NT2/D1 (cell line): Measurements from ENCODE around the gene ACOT4.
"Not testable (repeated sequence)": the region's sequence is repeated elsewhere in the genome, so short reads cannot be mapped to it uniquely, and the experiment has no call there.

Source experiments
- DNase-seq: peaks from one replicate; pipeline ENCODE4 v3.0.0-alpha.2; 2011; ENCODE audit warnings: low read depth, low spot score
- H3K27me3 ChIP-seq: 2 replicates; pipeline ENCODE4 v1.6.0; 2011; ENCODE audit warnings: mild to moderate bottlenecking; ENCODE audit not compliant: insufficient read length, insufficient read depth
- H3K36me3 ChIP-seq: 2 replicates; pipeline ENCODE4 v1.6.1; 2011; ENCODE audit warnings: mild to moderate bottlenecking, low read length, mixed read lengths; ENCODE audit not compliant: insufficient read depth, insufficient read length
- H3K4me1 ChIP-seq: 2 replicates; pipeline ENCODE4 v1.5.1; 2011; ENCODE audit not compliant: insufficient read depth, insufficient read length
- H3K4me3 ChIP-seq: 2 replicates; pipeline ENCODE4 v1.5.1; 2011; ENCODE audit warnings: low read depth; ENCODE audit not compliant: insufficient read length
- H3K9ac ChIP-seq: 2 replicates; pipeline ENCODE4 v1.6.0; 2011; ENCODE audit warnings: low read depth; ENCODE audit not compliant: insufficient read length
- H3K9me3 ChIP-seq: 2 replicates; pipeline ENCODE4 v1.5.1; 2011; ENCODE audit warnings: mild to moderate bottlenecking, low read length; ENCODE audit not compliant: insufficient read depth
- SUZ12 ChIP-seq: IDR thresholded peaks from 2 replicates; pipeline ENCODE4 v1.6.1; 2011; ENCODE audit not compliant: insufficient read length, insufficient read depth; ENCODE audit errors: extremely low read depth
- YY1 ChIP-seq: IDR thresholded peaks from 2 replicates; pipeline ENCODE4 v1.6.1; 2011; ENCODE audit not compliant: insufficient read length, insufficient read depth
- ZNF274 ChIP-seq: IDR thresholded peaks from 2 replicates; pipeline ENCODE4 v1.6.1; 2011; ENCODE audit warnings: mild to moderate bottlenecking, low read depth, low read length

Gene ACOT4

GRCh38 chr14:73633116-73634010 is 41.7 kb downstream of the ACOT4 start:
- Histone ChIP-seq H3K4me3 (peak overlapping the region; percentile 57), H3K9ac (peak overlapping the region; percentile 77)

DNA sequence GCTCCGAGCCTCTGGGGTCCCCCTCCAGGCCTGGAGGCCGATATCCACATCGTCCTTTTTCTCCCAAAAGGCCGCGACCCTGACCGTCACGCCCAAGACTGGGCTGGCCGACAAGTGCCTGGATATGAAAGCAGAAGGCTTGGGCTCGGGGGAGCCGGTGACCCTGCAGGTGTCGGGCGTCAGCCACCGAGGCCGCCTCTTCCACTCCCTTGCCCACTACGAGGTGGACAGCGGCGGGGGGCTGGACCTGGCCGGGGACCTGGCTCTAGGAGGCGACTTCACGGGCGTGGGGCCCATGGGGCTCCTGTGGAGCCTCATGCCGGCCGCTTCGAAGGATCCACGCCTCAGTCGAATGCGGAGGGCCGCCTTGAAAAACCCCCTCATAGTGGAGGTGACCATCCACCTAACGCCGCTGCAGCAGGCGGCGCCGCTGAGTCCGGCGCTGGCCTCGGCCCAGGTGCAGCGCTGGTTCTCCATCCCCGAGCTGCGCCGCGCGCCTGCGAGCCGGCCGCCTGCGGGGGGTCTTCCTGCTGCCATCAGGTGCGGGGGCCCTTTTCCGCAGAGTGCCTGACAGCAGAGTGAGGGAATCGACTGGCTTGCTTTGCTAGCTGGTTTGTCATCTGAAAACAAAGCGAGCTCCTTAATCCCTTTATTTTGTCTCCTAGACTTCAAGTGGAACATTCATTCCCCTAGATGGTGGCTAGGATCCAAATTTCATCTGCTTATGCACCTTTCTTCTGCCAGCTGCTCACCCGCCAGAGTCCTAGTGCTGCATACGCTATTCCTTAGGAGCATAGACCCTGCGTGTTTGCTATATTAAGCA is 42.5 kb downstream of the ACOT4 start:
- Histone ChIP-seq H3K4me3 (peak overlapping the region; percentile 57), H3K9ac (peak overlapping the region; percentile 77), H3K4me1 (no peaks in the 10 kb centered on the region), H3K9me3 (no peaks in the 10 kb centered on the region), H3K27me3 (peaks cover 3% of the 10 kb centered on the region), H3K36me3 (no peaks in the 10 kb centered on the region)
- DNase-seq, result peak; percentile 64
- no peak for TF ChIP-seq SUZ12
- TF ChIP-seq YY1, result no peak
- no peak for TF ChIP-seq ZNF274

More at GRCh38 chr14:73633116-73634010, 41.7 kb downstream of the ACOT4 start:
- Histone ChIP-seq H3K36me3 (no peaks in the 10 kb centered on the region), H3K9me3 (no peaks in the 10 kb centered on the region), H3K27me3 (peaks cover 3% of the 10 kb centered on the region), H3K4me1 (no peaks in the 10 kb centered on the region)
- TF ChIP-seq YY1 (no peak), ZNF274 (no peak), SUZ12 (no peak)
- no peak for DNase-seq

- DNase-seq, H3K36me3 ChIP-seq, H3K9me3 ChIP-seq, H3K27me3 ChIP-seq, H3K4me1 ChIP-seq, H3K4me3 ChIP-seq, H3K9ac ChIP-seq: not testable (repeated sequence)
Measured at GRCh38 chr14:73636355-73636754, 44.7 kb downstream of the ACOT4 start.

GRCh38 chr14:73637830-73638229 is 46.2 kb downstream of the ACOT4 start:
- Histone ChIP-seq H3K36me3 (no peaks in the 10 kb centered on the region), H3K4me3 (no peak overlapping the region), H3K9ac (no peak overlapping the region), H3K27me3 (peaks cover 3% of the 10 kb centered on the region), H3K4me1 (no peaks in the 10 kb centered on the region), H3K9me3 (no peaks in the 10 kb centered on the region)
- TF ChIP-seq YY1 (no peak), SUZ12 (no peak), ZNF274 (no peak)
- DNase-seq, result no peak

GRCh38 chr14:73640796-73641365 is 49.2 kb downstream of the ACOT4 start:
- Histone ChIP-seq H3K4me1 (no peaks in the 10 kb centered on the region), H3K4me3 (no peak overlapping the region), H3K9ac (no peak overlapping the region), H3K36me3 (no peaks in the 10 kb centered on the region), H3K9me3 (no peaks in the 10 kb centered on the region), H3K27me3 (no peaks in the 10 kb centered on the region)
- DNase-seq, result no peak
- TF ChIP-seq SUZ12, result no peak
- TF ChIP-seq ZNF274, result no peak
- TF ChIP-seq YY1, result no peak

DNA sequence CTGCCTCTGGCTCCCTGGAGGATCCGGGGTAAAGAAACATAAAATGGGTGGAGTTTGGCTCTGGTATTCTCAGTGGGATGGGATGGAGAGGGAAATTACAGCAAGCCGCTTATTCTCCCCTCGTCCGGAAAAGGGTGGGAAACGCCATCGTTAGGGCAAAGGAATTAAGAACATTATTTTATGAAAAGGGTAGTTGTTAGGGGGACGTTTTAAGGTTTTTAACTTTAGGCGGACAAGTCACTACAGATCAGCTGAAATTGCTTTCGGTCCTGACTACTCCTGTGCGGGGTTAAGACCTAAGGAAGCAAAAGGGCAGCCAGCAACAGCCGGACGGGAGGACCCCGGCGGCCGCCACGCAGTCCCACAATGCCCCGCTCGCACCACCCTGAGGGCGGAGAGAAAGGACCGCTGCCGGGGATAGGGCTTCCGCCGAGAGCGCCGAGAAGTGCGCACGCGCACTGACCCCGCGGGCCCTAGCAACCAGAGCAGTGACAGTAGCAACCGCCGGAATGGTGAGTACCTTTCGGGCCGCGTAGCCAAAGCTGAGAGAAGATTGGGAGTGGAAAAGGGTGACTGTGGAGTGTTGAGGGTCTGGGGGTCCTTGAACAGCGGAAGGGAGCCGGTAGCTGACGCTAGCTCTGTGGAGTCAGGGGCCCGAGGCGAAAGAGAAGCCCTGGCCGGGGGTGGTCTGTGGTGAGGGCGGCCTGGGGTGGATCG is 53.0 kb downstream of the ACOT4 start, which contains the start of gene DNAL1:
Gene DNAL1 (plus strand): TSS at position 456 of the 717 bp plus-strand sequence. CDS start 54 bp downstream, at position 510.
- Histone ChIP-seq H3K27me3 (no peaks in the 10 kb centered on the region), H3K9ac (peak within 1 kb of the TSS; percentile 74), H3K36me3 (no peaks in the 10 kb centered on the region), H3K9me3 (no peaks in the 10 kb centered on the region), H3K4me3 (peak within 1 kb of the TSS; percentile 88), H3K4me1 (no peaks in the 10 kb centered on the region)
- no peak for TF ChIP-seq YY1
- TF ChIP-seq ZNF274, result no peak
- TF ChIP-seq SUZ12, result no peak
- peak; percentile 83 for DNase-seq

- no peak for DNase-seq
- H3K9ac ChIP-seq, result peak overlapping the region; percentile 73
Measured at GRCh38 chr14:73645248-73645610, 53.6 kb downstream of the ACOT4 start.

More at GRCh38 chr14:73645248-73645610, 53.6 kb downstream of the ACOT4 start:
- Histone ChIP-seq H3K27me3 (no peaks in the 10 kb centered on the region), H3K36me3 (no peaks in the 10 kb centered on the region), H3K4me1 (no peaks in the 10 kb centered on the region), H3K4me3 (peak overlapping the region; percentile 88), H3K9me3 (no peaks in the 10 kb centered on the region)
- TF ChIP-seq SUZ12 (no peak), YY1 (no peak), ZNF274 (no peak)
